ENCODE results near the gene EIF3F. TPM values are rescaled to one million over a fixed set of nuclear protein-coding genes. Genes with fewer than 3 reads are reported as not detected.

Gene EIF3F
- total and polyA plus RNA-seq, 2 of the 8 experiments (the other 6 are each of a cell fraction or from before 2014, with no cell fraction given) = 222 to 388 TPM

DNA sequence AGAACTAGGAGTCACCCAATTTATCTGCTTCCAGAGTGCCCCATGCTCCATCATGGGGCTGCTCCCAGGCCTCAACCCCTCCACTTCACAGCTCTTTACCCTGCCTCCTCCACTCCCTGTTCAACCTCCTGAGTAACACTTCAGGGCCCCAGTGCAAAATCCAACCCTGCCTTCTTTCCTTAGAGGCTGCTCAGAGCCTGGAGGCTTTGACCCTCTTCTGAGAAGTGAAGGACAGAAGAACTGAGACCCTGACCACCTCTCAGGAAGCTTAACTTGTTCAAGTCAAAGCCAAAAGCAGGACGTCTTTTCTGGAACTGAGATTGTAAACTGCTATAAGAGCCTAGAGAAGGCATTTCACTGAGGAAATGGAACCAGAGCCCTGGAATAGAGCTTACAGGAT, 15.5 kb downstream of the EIF3F start (continued):
- TF ChIP-seq, protein P1, sequence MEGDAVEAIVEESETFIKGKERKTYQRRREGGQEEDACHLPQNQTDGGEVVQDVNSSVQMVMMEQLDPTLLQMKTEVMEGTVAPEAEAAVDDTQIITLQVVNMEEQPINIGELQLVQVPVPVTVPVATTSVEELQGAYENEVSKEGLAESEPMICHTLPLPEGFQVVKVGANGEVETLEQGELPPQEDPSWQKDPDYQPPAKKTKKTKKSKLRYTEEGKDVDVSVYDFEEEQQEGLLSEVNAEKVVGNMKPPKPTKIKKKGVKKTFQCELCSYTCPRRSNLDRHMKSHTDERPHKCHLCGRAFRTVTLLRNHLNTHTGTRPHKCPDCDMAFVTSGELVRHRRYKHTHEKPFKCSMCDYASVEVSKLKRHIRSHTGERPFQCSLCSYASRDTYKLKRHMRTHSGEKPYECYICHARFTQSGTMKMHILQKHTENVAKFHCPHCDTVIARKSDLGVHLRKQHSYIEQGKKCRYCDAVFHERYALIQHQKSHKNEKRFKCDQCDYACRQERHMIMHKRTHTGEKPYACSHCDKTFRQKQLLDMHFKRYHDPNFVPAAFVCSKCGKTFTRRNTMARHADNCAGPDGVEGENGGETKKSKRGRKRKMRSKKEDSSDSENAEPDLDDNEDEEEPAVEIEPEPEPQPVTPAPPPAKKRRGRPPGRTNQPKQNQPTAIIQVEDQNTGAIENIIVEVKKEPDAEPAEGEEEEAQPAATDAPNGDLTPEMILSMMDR (IDR thresholded peaks at IDR 0.05; ENCODE audit: control extremely low read depth in 1 of 3, insufficient read depth in 1 of 3, low read depth in 1 of 3, low read length in 3 of 3) = no peak
- TF ChIP-seq, protein P2, sequence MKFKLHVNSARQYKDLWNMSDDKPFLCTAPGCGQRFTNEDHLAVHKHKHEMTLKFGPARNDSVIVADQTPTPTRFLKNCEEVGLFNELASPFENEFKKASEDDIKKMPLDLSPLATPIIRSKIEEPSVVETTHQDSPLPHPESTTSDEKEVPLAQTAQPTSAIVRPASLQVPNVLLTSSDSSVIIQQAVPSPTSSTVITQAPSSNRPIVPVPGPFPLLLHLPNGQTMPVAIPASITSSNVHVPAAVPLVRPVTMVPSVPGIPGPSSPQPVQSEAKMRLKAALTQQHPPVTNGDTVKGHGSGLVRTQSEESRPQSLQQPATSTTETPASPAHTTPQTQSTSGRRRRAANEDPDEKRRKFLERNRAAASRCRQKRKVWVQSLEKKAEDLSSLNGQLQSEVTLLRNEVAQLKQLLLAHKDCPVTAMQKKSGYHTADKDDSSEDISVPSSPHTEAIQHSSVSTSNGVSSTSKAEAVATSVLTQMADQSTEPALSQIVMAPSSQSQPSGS (IDR thresholded peaks at IDR 0.05; ENCODE audit: low read length) = no peak
- no peak for TF ChIP-seq GTF2F1 (IDR thresholded peaks at IDR 0.05; ENCODE audit: borderline replicate concordance, low read depth, low read length)
- no peak for TF ChIP-seq EP300 (IDR thresholded peaks at IDR 0.05; ENCODE audit: borderline replicate concordance in 1 of 2, low read depth in 2 of 2, low read length in 2 of 2)
- no peak for TF ChIP-seq JUN (IDR thresholded peaks at IDR 0.05; ENCODE audit: low read depth, low read length)
- TF ChIP-seq BACH1 (IDR thresholded peaks at IDR 0.05; ENCODE audit: low read length) = no peak
- no peak for TF ChIP-seq RNF2 (IDR thresholded peaks at IDR 0.05; ENCODE audit: borderline replicate concordance, low read depth, low read length, missing control alignments, poor library complexity, severe bottlenecking)
- TF ChIP-seq BCL11A (IDR thresholded peaks at IDR 0.05; ENCODE audit: low read depth in 2 of 2, low read length in 2 of 2) = no peak

Measured in H1 (cell line).